GM19455 (cell line): ENCODE data around the gene MRC2.
"Not testable (repeated sequence)": the region's sequence is repeated elsewhere in the genome, so short reads cannot be mapped to it uniquely, and the experiment has no call there.

Experiments
- ATAC-seq: cut with Tn5 transposase; IDR thresholded peaks from one replicate; pipeline ENCODE4 v1.9.1; 2021; ENCODE audit not compliant: unreplicated experiment

The MRC2 gene

GRCh38 chr17:62695093-62695738 lies 67.7 kb downstream of the MRC2 start:
- not testable (repeated sequence) for ATAC-seq

GRCh38 chr17:62696256-62696655 lies 68.8 kb downstream of the MRC2 start:
- ATAC-seq = no peak

- no peak for ATAC-seq
Observed at GRCh38 chr17:62696726-62697490, 69.4 kb downstream of the MRC2 start.

GRCh38 chr17:62698459-62698858 lies 71.0 kb downstream of the MRC2 start:
- ATAC-seq = not testable (repeated sequence)

GRCh38 chr17:62700964-62701705 lies 73.7 kb downstream of the MRC2 start:
- no peak for ATAC-seq

- no peak for ATAC-seq
Observed at GRCh38 chr17:62701706-62702085, 74.2 kb downstream of the MRC2 start.

GRCh38 chr17:62702746-62703260 lies 75.3 kb downstream of the MRC2 start:
- no peak for ATAC-seq

- peak; percentile 25 for ATAC-seq
Observed at GRCh38 chr17:62703261-62703775, 75.8 kb downstream of the MRC2 start.

GRCh38 chr17:62703776-62704380 lies 76.4 kb downstream of the MRC2 start:
- ATAC-seq = peak; percentile 89

GRCh38 chr17:62704381-62704971 lies 77.0 kb downstream of the MRC2 start:
- ATAC-seq = no peak

- no peak for ATAC-seq
Observed at GRCh38 chr17:62705156-62705777, 77.8 kb downstream of the MRC2 start.

- ATAC-seq = no peak
Observed at GRCh38 chr17:62705778-62706597, 78.5 kb downstream of the MRC2 start.

- no peak for ATAC-seq
Observed at GRCh38 chr17:62706598-62707424, 79.3 kb downstream of the MRC2 start.

GRCh38 chr17:62707425-62707739 lies 79.9 kb downstream of the MRC2 start:
- no peak for ATAC-seq

GRCh38 chr17:62708587-62708986 lies 81.1 kb downstream of the MRC2 start:
- no peak for ATAC-seq

GRCh38 chr17:62712171-62712581 lies 84.7 kb downstream of the MRC2 start:
- no peak for ATAC-seq

- no peak for ATAC-seq
Observed at GRCh38 chr17:62713086-62713881, 85.8 kb downstream of the MRC2 start.
